Fibroblast of the aortic adventitia (primary cell): ENCODE measurements around the gene VWA5A. TPM values are rescaled to one million over a fixed set of nuclear protein-coding genes. Genes with fewer than 3 reads are reported as not detected.
A peak's percentile ranks its signal among the peaks of the same experiment; 100 is the strongest.

Source experiments
- DNase-seq: peaks from one replicate; pipeline ENCODE4 v3.0.0-alpha.2; 2010; ENCODE audit warnings: low read depth
- H3K4me3 ChIP-seq: 2 replicates; pipeline ENCODE4 v1.5.1; 2011; ENCODE audit warnings: low read depth, mild to moderate bottlenecking, control low read depth, low read length, moderate library complexity
- CTCF ChIP-seq: IDR thresholded peaks from 2 replicates; pipeline ENCODE4 v1.5.1; 2011; ENCODE audit warnings: mild to moderate bottlenecking, low read length, control low read depth, inconsistent platforms; ENCODE audit not compliant: insufficient read depth
- total RNA-seq: library from RNA; depleted of rRNA; stranded (reverse); fragments of >200 nt; gene quantifications from 2 replicates; pipeline ENCODE4 v1.2.3, GENCODE V29; 2012; ENCODE audit warnings: low replicate concordance

Gene VWA5A
- total RNA-seq, 1 donor: 28.4 TPM

- DNase-seq: peak; percentile 3
- no peak for TF ChIP-seq CTCF
- no peak overlapping the region for H3K4me3 ChIP-seq
Measured at GRCh38 chr11:124193221-124194010, 78.2 kb downstream of the VWA5A start.

- no peak overlapping the region for H3K4me3 ChIP-seq
- DNase-seq: peak; percentile 52
- TF ChIP-seq CTCF: no peak
Measured at GRCh38 chr11:124194293-124195188, 79.3 kb downstream of the VWA5A start.

- DNase-seq: peak; percentile 77
- TF ChIP-seq CTCF: peak; percentile 83
Measured at GRCh38 chr11:124195189-124195734, 80.0 kb downstream of the VWA5A start.

More at GRCh38 chr11:124195189-124195734, 80.0 kb downstream of the VWA5A start:
- no peak overlapping the region for H3K4me3 ChIP-seq

Other genes starting within 250 kb of the VWA5A start
- gene TMEM225, start 229.8 kb upstream of the VWA5A start, total RNA-seq: not detected in 2 replicates
- gene OR8D4, start 213.3 kb upstream of the VWA5A start, total RNA-seq: 0.09 and 0.25 TPM in 2 replicates
- gene OR4D5, start 175.8 kb upstream of the VWA5A start, total RNA-seq: not detected in 2 replicates
- gene OR6T1, start 171.6 kb upstream of the VWA5A start, total RNA-seq: not detected in 2 replicates
- gene OR10S1, start 137.7 kb upstream of the VWA5A start, total RNA-seq: not detected in 2 replicates
- gene OR10G6, start 120.3 kb upstream of the VWA5A start, total RNA-seq: not detected in 2 replicates
- not detected in 2 replicates for gene OR10G4, start 102.5 kb upstream of the VWA5A start, total RNA-seq
- not detected in 2 replicates for gene OR10G9, start 92.4 kb upstream of the VWA5A start, total RNA-seq
- not detected in 2 replicates for gene OR10G8, start 88.7 kb upstream of the VWA5A start, total RNA-seq
- gene OR10G7, start 74.1 kb upstream of the VWA5A start, total RNA-seq: not detected in 2 replicates
- gene OR10D3, start 67.9 kb downstream of the VWA5A start, total RNA-seq: not detected in 2 replicates
- not detected in 2 replicates for gene OR8G1, start 125.6 kb downstream of the VWA5A start, total RNA-seq
- not detected in 2 replicates for gene OR8G5, start 140.9 kb downstream of the VWA5A start, total RNA-seq
- not detected in 2 replicates for gene OR8D1, start 198.5 kb downstream of the VWA5A start, total RNA-seq
- not detected in 2 replicates for gene OR8D2, start 204.7 kb downstream of the VWA5A start, total RNA-seq